ENCODE results near the gene UPF2.
"Not testable (repeated sequence)": the region's sequence is repeated elsewhere in the genome, so short reads cannot be mapped to it uniquely, and the experiment has no call there.

UPF2 gene

GRCh38 chr10:12018438-12019282 lies 23.9 kb downstream of the UPF2 start:
- H3K9ac ChIP-seq (ENCODE audit: low read length): no peak overlapping the region
- H3K4me2 ChIP-seq (ENCODE audit: low read length): no peak overlapping the region
- H3K4me3 ChIP-seq (ENCODE audit: low read length): no peak overlapping the region
- TF ChIP-seq EZH2phosphoT487 (IDR thresholded peaks at IDR 0.05; ENCODE audit: low read depth): no peak
- TF ChIP-seq, protein P1, sequence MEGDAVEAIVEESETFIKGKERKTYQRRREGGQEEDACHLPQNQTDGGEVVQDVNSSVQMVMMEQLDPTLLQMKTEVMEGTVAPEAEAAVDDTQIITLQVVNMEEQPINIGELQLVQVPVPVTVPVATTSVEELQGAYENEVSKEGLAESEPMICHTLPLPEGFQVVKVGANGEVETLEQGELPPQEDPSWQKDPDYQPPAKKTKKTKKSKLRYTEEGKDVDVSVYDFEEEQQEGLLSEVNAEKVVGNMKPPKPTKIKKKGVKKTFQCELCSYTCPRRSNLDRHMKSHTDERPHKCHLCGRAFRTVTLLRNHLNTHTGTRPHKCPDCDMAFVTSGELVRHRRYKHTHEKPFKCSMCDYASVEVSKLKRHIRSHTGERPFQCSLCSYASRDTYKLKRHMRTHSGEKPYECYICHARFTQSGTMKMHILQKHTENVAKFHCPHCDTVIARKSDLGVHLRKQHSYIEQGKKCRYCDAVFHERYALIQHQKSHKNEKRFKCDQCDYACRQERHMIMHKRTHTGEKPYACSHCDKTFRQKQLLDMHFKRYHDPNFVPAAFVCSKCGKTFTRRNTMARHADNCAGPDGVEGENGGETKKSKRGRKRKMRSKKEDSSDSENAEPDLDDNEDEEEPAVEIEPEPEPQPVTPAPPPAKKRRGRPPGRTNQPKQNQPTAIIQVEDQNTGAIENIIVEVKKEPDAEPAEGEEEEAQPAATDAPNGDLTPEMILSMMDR (IDR thresholded peaks at IDR 0.05; ENCODE audit: low read depth, low read length): no peak
- H3K36me3 ChIP-seq (replicated peaks; ENCODE audit: low read depth, low read length): peaks cover 12% of the 10 kb centered on the region
- H3K27me3 ChIP-seq (ENCODE audit: low read depth, low read length): no peaks in the 10 kb centered on the region
- peaks cover 31% of the 10 kb centered on the region for H3K4me1 ChIP-seq (ENCODE audit: low read length)
- H3K79me2 ChIP-seq (ENCODE audit: low read length): peaks cover 90% of the 10 kb centered on the region
- H3K9me3 ChIP-seq (ENCODE audit: insufficient read depth, low read length): no peaks in the 10 kb centered on the region
- no peak overlapping the region for H3K27ac ChIP-seq (ENCODE audit: low read length)
- H2AFZ ChIP-seq (ENCODE audit: low read depth, low read length): no peak overlapping the region
- peaks cover 41% of the 10 kb centered on the region for H4K20me1 ChIP-seq (ENCODE audit: insufficient read depth, low read length)

DNA sequence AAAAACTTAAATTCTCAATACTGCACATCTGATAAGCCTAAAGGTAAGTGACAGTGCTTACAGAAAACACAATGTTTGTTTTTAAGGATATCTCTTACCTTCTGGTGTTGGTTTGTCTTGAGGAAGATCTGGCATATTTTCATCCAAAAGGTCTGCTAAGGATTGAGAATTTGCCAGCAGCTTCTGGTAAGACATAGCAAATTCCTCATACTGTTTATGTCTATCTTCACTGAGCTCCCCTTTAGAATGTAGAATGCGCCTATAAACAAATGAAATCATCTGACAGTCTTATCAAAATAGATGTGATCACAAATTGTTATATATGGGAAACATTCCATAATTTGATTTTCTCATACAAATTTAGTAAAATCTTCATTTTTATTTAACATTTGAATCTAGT lies 28.7 kb downstream of the UPF2 start:
- Histone ChIP-seq H3K36me3 (replicated peaks; ENCODE audit: low read depth, low read length) (peaks cover 31% of the 10 kb centered on the region), H3K9ac (ENCODE audit: low read length) (no peak overlapping the region), H4K20me1 (ENCODE audit: insufficient read depth, low read length) (peaks cover 11% of the 10 kb centered on the region; the same call in 1 of the 2 replicates), H3K4me2 (ENCODE audit: low read length) (no peak overlapping the region), H3K27ac (ENCODE audit: low read length) (no peak overlapping the region), H3K4me1 (ENCODE audit: low read length) (no peaks in the 10 kb centered on the region), H3K9me3 (ENCODE audit: insufficient read depth, low read length) (peaks cover 10% of the 10 kb centered on the region; the same call in 1 of the 2 replicates), H3K79me2 (ENCODE audit: low read length) (peaks cover 60% of the 10 kb centered on the region), H3K4me3 (ENCODE audit: low read length) (no peak overlapping the region), H3K27me3 (ENCODE audit: low read depth, low read length) (no peaks in the 10 kb centered on the region), H2AFZ (ENCODE audit: low read depth, low read length) (no peak overlapping the region)
- TF ChIP-seq, protein P1 (IDR thresholded peaks at IDR 0.05; ENCODE audit: low read depth, low read length): no peak
- no peak for TF ChIP-seq EZH2phosphoT487 (IDR thresholded peaks at IDR 0.05; ENCODE audit: low read depth)

GRCh38 chr10:12013391-12013790 lies 29.2 kb downstream of the UPF2 start:
- H3K4me2 ChIP-seq (ENCODE audit: low read length); H3K4me3 ChIP-seq (ENCODE audit: low read length); H3K9ac ChIP-seq (ENCODE audit: low read length); H3K27ac ChIP-seq (ENCODE audit: low read length); H3K27me3 ChIP-seq (ENCODE audit: low read depth, low read length); H3K4me1 ChIP-seq (ENCODE audit: low read length); H2AFZ ChIP-seq (ENCODE audit: low read depth, low read length): not testable (repeated sequence)
- H3K36me3 ChIP-seq (replicated peaks; ENCODE audit: low read depth, low read length): peaks cover 33% of the 10 kb centered on the region
- H4K20me1 ChIP-seq (ENCODE audit: insufficient read depth, low read length): peaks cover 11% of the 10 kb centered on the region; the same call in 1 of the 2 replicates
- H3K79me2 ChIP-seq (ENCODE audit: low read length): peaks cover 55% of the 10 kb centered on the region
- peaks cover 10% of the 10 kb centered on the region; the same call in 1 of the 2 replicates for H3K9me3 ChIP-seq (ENCODE audit: insufficient read depth, low read length)

- Histone ChIP-seq H3K36me3 (replicated peaks; ENCODE audit: low read depth, low read length) (peaks cover 33% of the 10 kb centered on the region), H3K27ac (ENCODE audit: low read length) (no peak overlapping the region), H3K4me3 (ENCODE audit: low read length) (no peak overlapping the region), H2AFZ (ENCODE audit: low read depth, low read length) (no peak overlapping the region), H3K9me3 (ENCODE audit: insufficient read depth, low read length) (peaks cover 10% of the 10 kb centered on the region; the same call in 1 of the 2 replicates), H3K4me1 (ENCODE audit: low read length) (no peaks in the 10 kb centered on the region), H4K20me1 (ENCODE audit: insufficient read depth, low read length) (peaks cover 4% of the 10 kb centered on the region; the same call in 1 of the 2 replicates), H3K27me3 (ENCODE audit: low read depth, low read length) (no peaks in the 10 kb centered on the region), H3K79me2 (ENCODE audit: low read length) (peaks cover 30% of the 10 kb centered on the region), H3K9ac (ENCODE audit: low read length) (no peak overlapping the region), H3K4me2 (ENCODE audit: low read length) (no peak overlapping the region)
- TF ChIP-seq, protein P1 (IDR thresholded peaks at IDR 0.05; ENCODE audit: low read depth, low read length): no peak
- TF ChIP-seq EZH2phosphoT487 (IDR thresholded peaks at IDR 0.05; ENCODE audit: low read depth): no peak
These were observed 32.3 kb downstream of the UPF2 start for GRCh38 chr10:12010353-12010752.

DNA sequence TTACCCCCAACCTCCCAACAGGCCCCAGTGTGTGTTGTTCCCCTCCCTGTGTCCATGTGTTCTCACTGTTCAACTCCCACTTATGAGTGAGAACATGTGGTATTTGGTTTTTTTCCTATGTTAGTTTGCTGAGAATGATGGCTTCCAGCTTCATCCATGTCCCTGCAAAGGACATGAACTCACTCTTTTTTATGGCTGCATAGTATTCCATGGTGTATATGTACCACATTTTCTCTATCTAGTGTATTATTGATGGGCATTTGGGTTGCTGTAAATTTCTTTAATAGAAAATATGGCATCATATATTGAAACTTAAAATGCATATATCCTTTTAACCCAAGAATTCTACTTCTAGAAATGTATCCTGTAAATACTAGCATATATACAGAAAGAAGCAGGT lies 33.8 kb downstream of the UPF2 start:
- Histone ChIP-seq H3K79me2 (ENCODE audit: low read length) (peaks cover 17% of the 10 kb centered on the region), H3K36me3 (replicated peaks; ENCODE audit: low read depth, low read length) (peaks cover 34% of the 10 kb centered on the region), H3K9me3 (ENCODE audit: insufficient read depth, low read length) (peaks cover 10% of the 10 kb centered on the region; the same call in 1 of the 2 replicates)
- H3K4me2 ChIP-seq (ENCODE audit: low read length); H3K4me1 ChIP-seq (ENCODE audit: low read length); H4K20me1 ChIP-seq (ENCODE audit: insufficient read depth, low read length); H3K27ac ChIP-seq (ENCODE audit: low read length); H3K27me3 ChIP-seq (ENCODE audit: low read depth, low read length); H3K4me3 ChIP-seq (ENCODE audit: low read length); H3K9ac ChIP-seq (ENCODE audit: low read length); H2AFZ ChIP-seq (ENCODE audit: low read depth, low read length): not testable (repeated sequence)

Measured in OCI-LY3 (cell line).